ENCODE measurements around the gene COPE. TPM values are rescaled to one million over a fixed set of nuclear protein-coding genes. Genes with fewer than 3 reads are reported as not detected.

Gene COPE
- total and polyA plus RNA-seq, 4 donors, result 94.1 to 365 (median 275) TPM

GRCh38 chr19:18942692-18943091 is 23.5 kb upstream of the COPE start:
- Histone ChIP-seq H3K27me3 (ENCODE audit: control insufficient read depth in 3 of 3, insufficient read depth in 3 of 3, low read length in 2 of 3) (no peaks in the 10 kb centered on the region), H3K4me1 (ENCODE audit: control insufficient read depth in 5 of 5, insufficient read depth in 5 of 5, low read length in 5 of 5) (peaks cover 0 to 12% (median 4%) of the 10 kb centered on the region in 5 donors), H3K9ac (ENCODE audit: insufficient read depth in 1 of 2, low read length in 2 of 2) (no peak overlapping the region), H3K9me3 (ENCODE audit: control insufficient read depth in 4 of 4, insufficient read depth in 3 of 4, low read length in 3 of 4) (no peaks in the 10 kb centered on the region), H3K27ac (ENCODE audit: low read depth in 1 of 2, low read length in 1 of 2) (no peak overlapping the region), H3K4me3 (no peak overlapping the region), H3K36me3 (ENCODE audit: control insufficient read depth in 4 of 4, insufficient read depth in 4 of 4, low read length in 4 of 4) (peaks cover 0 to 3% (median under 1%) of the 10 kb centered on the region in 4 donors)
- ATAC-seq (ENCODE audit: insufficient read depth, low FRiP score), result no peak
- no peak for TF ChIP-seq CTCF (IDR thresholded peaks at IDR 0.05; ENCODE audit: control extremely low read depth, extremely low read depth)
- WGBS, 2 donors, result 90 to 91% methylated on average over 6 of the region's 6 CpGs
- DNase-seq, result no peak

GRCh38 chr19:18941628-18942354 is 22.6 kb upstream of the COPE start:
- peaks cover 0 to 12% (median 4%) of the 10 kb centered on the region in 5 donors for H3K4me1 ChIP-seq (ENCODE audit: control insufficient read depth in 5 of 5, insufficient read depth in 5 of 5, low read length in 5 of 5)
- peak in 1 of 3 donors; percentile 16 for DNase-seq
- no peak overlapping the region for H3K4me3 ChIP-seq
- no peaks in the 10 kb centered on the region for H3K9me3 ChIP-seq (ENCODE audit: control insufficient read depth in 4 of 4, insufficient read depth in 3 of 4, low read length in 3 of 4)
- ATAC-seq (ENCODE audit: insufficient read depth, low FRiP score), result no peak
- TF ChIP-seq CTCF (IDR thresholded peaks at IDR 0.05; ENCODE audit: control extremely low read depth, extremely low read depth), result no peak
- peak overlapping the region in 1 of 2 donors; percentile 30 for H3K27ac ChIP-seq (ENCODE audit: low read depth in 1 of 2, low read length in 1 of 2)
- H3K9ac ChIP-seq (ENCODE audit: insufficient read depth in 1 of 2, low read length in 2 of 2), result peak overlapping the region in 1 of 2 donors; percentile 34
- WGBS, 2 donors, result 56 to 59% methylated on average over 18 of the region's 18 CpGs
- H3K27me3 ChIP-seq (ENCODE audit: control insufficient read depth in 3 of 3, insufficient read depth in 3 of 3, low read length in 2 of 3), result no peaks in the 10 kb centered on the region
- H3K36me3 ChIP-seq (ENCODE audit: control insufficient read depth in 4 of 4, insufficient read depth in 4 of 4, low read length in 4 of 4), result peaks cover 0 to 3% (median 1%) of the 10 kb centered on the region in 4 donors

- no peaks in the 10 kb centered on the region for H3K27me3 ChIP-seq (ENCODE audit: control insufficient read depth in 3 of 3, insufficient read depth in 3 of 3, low read length in 2 of 3)
- peak within 1 kb of the TSS; percentile 63 for H3K4me3 ChIP-seq
- WGBS, 2 donors, result 1% methylated on average over 57 to 81 of the region's 81 CpGs
- peak within 1 kb of the TSS; percentile 25 to 34 for H3K9ac ChIP-seq (ENCODE audit: insufficient read depth in 1 of 2, low read length in 2 of 2)
- DNase-seq (peak; percentile 77 to 86 (median 80)), ATAC-seq (ENCODE audit: insufficient read depth, low FRiP score) (peak; percentile 83)
- H3K27ac ChIP-seq (ENCODE audit: low read depth in 1 of 2, low read length in 1 of 2), result peak within 1 kb of the TSS; percentile 4 to 52
- peaks cover 0 to 12% (median 4%) of the 10 kb centered on the region in 5 donors for H3K4me1 ChIP-seq (ENCODE audit: control insufficient read depth in 5 of 5, insufficient read depth in 5 of 5, low read length in 5 of 5)
- no peak for TF ChIP-seq CTCF (IDR thresholded peaks at IDR 0.05; ENCODE audit: control extremely low read depth, extremely low read depth)
- no peaks in the 10 kb centered on the region for H3K9me3 ChIP-seq (ENCODE audit: control insufficient read depth in 4 of 4, insufficient read depth in 3 of 4, low read length in 3 of 4)
- peaks cover 0 to 3% (median 1%) of the 10 kb centered on the region in 4 donors for H3K36me3 ChIP-seq (ENCODE audit: control insufficient read depth in 4 of 4, insufficient read depth in 4 of 4, low read length in 4 of 4)
Measured at GRCh38 chr19:18940769-18941627, 21.8 kb upstream of the COPE start, which contains the start of gene HOMER3. TSS of gene HOMER3 (minus strand) at chr19:18941217. CDS start at chr19:18938982, 2,235 bp downstream.
